Mammary epithelial cell (primary cell): Measurements from ENCODE around the gene CORO2B.

Experiments used
- EZH2 ChIP-seq: IDR thresholded peaks from 2 replicates; pipeline ENCODE4 v1.6.1; 2012; ENCODE audit warnings: low read length, inconsistent platforms, borderline replicate concordance
- TF ChIP-seq, protein P1 (sequence below), 2 donors: IDR thresholded peaks in 1 of 2; conservative IDR thresholded peaks in 1 of 2; 2 replicates each; pipeline ENCODE4 v1.5.1; 2011 to 2012; ENCODE audit warnings: inconsistent platforms in 2 of 2, low read length in 2 of 2, mild to moderate bottlenecking in 2 of 2, control low read depth in 1 of 2, low read depth in 1 of 2; ENCODE audit not compliant: insufficient read depth in 1 of 2; ENCODE audit errors: extremely low read depth in 1 of 2

DNA sequence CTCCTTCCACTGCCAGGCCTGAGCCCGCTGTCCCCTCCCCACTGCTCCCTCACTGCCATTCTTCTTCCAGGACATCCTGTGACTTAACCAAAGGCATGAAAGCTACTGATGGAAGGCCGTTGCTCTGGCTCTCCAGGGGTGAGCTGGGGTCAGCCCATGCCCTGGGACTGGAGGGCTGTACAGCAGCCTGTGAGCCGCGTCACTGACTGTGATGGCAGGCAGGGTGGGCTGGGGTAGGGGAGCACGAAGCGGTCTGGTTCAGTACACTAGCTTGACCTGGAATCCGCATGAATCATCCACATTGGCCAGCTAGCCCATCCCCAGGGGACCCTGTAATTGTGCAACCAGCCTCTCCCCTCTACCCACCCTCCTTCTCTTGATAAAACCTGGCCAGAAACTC lies 30.8 kb downstream of the CORO2B start:
- TF ChIP-seq, protein P1, sequence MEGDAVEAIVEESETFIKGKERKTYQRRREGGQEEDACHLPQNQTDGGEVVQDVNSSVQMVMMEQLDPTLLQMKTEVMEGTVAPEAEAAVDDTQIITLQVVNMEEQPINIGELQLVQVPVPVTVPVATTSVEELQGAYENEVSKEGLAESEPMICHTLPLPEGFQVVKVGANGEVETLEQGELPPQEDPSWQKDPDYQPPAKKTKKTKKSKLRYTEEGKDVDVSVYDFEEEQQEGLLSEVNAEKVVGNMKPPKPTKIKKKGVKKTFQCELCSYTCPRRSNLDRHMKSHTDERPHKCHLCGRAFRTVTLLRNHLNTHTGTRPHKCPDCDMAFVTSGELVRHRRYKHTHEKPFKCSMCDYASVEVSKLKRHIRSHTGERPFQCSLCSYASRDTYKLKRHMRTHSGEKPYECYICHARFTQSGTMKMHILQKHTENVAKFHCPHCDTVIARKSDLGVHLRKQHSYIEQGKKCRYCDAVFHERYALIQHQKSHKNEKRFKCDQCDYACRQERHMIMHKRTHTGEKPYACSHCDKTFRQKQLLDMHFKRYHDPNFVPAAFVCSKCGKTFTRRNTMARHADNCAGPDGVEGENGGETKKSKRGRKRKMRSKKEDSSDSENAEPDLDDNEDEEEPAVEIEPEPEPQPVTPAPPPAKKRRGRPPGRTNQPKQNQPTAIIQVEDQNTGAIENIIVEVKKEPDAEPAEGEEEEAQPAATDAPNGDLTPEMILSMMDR (conservative IDR thresholded peaks at IDR 0.05 in 1 of 2, IDR thresholded peaks at IDR 0.05 in 1 of 2; ENCODE audit: extremely low read depth in 1 of 2, insufficient read depth in 1 of 2, low read depth in 1 of 2, low read length in 2 of 2): no peak
- no peak for TF ChIP-seq EZH2
